ENCODE measurements around the gene TERT.

The TERT gene

DNA sequence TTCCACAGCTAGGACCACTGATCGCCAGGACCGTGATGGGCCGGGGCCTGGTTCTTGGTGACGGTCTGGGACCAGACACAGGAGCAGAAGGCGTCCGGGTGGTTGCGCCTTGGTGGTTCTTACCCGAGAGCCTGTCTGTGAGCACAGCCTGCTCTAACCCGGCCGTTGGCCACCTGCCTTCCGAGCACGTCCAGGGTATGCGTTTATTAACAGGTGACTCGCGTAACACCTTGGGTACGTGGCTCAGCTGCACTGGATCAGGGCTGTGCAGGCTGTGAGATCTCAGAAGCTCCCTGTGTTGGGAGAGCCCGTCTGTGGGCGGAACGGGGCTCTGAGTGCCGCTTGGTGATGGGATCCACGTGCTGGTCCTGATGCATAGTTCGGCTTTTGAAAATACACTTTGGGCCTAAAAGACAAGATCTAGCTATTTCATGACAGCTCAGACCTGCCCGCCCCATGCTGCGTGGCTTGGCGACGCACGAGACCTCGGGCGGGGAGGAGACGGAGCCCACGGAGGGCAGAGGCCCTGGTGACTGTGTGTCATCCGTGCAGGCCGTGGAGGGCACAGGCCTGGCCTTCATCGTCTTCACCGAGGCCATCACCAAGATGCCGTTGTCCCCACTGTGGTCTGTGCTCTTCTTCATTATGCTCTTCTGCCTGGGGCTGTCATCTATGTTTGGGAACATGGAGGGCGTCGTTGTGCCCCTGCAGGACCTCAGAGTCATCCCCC is 76.4 kb downstream of the TERT start:
- ChIA-PET POLR2A (no interaction called here), CTCF (no interaction called here)
- DNase-seq (ENCODE audit: extremely low spot score), result no peak
- no peak for TF ChIP-seq CTCF (IDR thresholded peaks at IDR 0.05; ENCODE audit: control extremely low read depth, extremely low read depth, low read depth, missing control alignments)

GRCh38 chr5:1217596-1218206 is 77.2 kb downstream of the TERT start:
- TF ChIP-seq CTCF (IDR thresholded peaks at IDR 0.05; ENCODE audit: control extremely low read depth, extremely low read depth, low read depth, missing control alignments), result no peak
- DNase-seq (ENCODE audit: extremely low spot score), result no peak
- ChIA-PET POLR2A (no interaction called here), CTCF (no interaction called here)

DNA sequence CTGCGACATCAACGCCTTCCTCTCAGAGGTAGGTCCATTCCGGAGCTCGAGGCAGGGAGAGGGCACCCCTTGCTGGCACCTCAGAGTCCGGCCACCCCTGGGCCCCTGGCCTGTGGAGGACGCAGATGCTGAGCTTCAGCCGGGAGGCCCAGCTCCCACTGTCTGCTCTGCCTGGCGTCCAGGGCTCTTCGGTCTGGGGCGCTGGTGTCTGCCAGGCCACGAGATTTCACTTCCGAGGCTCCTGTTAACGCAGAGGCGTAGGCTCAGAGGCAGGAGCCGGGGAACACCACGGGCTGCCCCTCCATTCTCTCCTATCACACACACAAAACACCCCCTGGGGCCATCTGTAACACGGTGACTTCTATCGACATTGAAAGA is 78.0 kb downstream of the TERT start:
- ChIA-PET CTCF (no interaction called here), POLR2A (no interaction called here)
- no peak for DNase-seq (ENCODE audit: extremely low spot score)
- TF ChIP-seq CTCF (IDR thresholded peaks at IDR 0.05; ENCODE audit: control extremely low read depth, extremely low read depth, low read depth, missing control alignments), result no peak

GRCh38 chr5:1216211-1216917 is 78.5 kb downstream of the TERT start:
- TF ChIP-seq CTCF (IDR thresholded peaks at IDR 0.05; ENCODE audit: control extremely low read depth, extremely low read depth, low read depth, missing control alignments), result no peak
- POLR2A ChIA-PET, result no interaction called here
- CTCF ChIA-PET, result interaction anchor here (1.0 kb wide), 1 partner anchor 14 kb away, joined by 3 read pairs; no protein-coding TSS in a partner anchor
- DNase-seq (ENCODE audit: extremely low spot score), result no peak

DNA sequence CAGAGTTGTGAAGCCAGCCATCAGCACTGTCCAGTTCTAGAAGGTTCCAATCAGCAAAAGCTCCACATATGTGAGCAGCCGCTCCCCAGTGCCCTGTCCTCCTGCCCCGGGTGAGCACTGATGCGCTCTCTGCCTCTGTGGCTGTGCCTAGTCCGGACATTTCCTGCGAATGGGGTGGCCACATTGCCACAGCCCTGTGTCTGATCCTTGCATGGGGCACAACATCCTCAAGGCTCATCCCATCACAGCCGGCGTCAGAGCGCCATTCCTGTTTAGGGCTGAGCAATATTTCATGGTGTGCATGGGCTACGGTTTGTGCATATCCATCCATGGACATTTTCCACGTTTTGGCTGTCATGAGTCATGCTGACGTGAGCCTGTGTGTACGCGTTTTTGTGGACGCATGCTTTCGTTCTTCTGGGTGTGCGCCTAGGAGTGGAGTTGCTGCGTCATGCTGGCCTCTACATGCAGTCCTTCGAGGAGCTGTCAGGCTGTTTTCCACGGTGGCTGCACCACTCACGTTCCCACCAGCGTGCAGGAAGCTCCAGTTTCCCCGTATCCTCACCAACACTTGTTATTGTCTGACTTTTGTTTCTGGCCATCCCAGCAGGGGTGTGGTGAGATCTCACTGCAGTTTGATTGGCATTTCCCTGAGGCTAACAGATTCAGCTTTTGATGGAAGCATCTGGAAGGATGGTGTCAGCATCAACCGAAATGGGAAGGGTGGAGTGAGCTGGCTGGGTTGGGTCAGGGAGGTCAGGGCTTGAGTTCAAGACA is 79.4 kb downstream of the TERT start:
- CTCF ChIA-PET, result interaction anchor here (1.0 kb wide), 1 partner anchor 13 kb away, joined by 3 read pairs; no protein-coding TSS in a partner anchor
- POLR2A ChIA-PET, result no interaction called here
- no peak for TF ChIP-seq CTCF (IDR thresholded peaks at IDR 0.05; ENCODE audit: control extremely low read depth, extremely low read depth, low read depth, missing control alignments)
- no peak for DNase-seq (ENCODE audit: extremely low spot score)

- ChIA-PET POLR2A (no interaction called here), CTCF (no interaction called here)
- no peak for TF ChIP-seq CTCF (IDR thresholded peaks at IDR 0.05; ENCODE audit: control extremely low read depth, extremely low read depth, low read depth, missing control alignments)
- no peak for DNase-seq (ENCODE audit: extremely low spot score)
Observed at GRCh38 chr5:1214936-1215220, 80.0 kb downstream of the TERT start.

Measured in GM10248 (cell line).